GM18517 (cell line): ENCODE results near the gene GIMAP8.
A peak's percentile ranks its signal among the peaks of the same experiment; 100 is the strongest.

ENCODE experiments used
- ATAC-seq: cut with Tn5 transposase; IDR thresholded peaks from one replicate; pipeline ENCODE4 v1.9.1; 2021; ENCODE audit warnings: mild to moderate bottlenecking, moderate library complexity; ENCODE audit not compliant: unreplicated experiment

Gene GIMAP8

DNA sequence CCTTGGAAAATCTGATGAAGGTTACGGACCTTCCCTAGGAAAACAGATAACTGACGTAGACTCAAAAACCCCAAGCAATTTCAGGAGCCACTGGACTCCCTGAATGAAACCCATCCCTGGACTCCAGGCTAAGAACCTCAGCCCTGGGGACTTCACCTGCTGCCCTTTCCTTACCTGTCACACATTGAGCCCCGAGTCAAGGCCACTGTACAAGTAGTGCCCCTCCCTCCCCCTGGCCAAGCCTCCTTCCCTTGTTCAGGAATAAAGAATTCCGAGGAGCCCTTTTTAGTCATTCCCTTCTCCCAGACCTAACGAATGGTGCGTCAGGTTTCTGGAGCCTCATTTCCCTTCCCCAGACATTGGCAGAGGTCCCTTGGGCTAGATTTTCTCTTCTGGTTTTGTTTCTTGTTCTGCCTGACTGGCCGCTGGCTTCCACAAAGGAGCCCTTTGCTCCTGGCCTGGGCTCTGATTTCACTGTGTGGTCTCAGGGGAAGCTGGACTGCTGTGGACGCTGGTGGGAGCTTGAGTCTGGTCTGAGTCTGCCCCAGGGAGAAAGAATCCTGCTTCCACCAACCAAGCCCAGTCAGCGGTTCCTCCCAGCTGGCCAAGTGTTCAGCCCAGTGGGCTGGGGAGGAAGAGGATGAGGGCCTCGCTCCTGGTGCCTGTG lies 39.6 kb upstream of the GIMAP8 start:
- no peak for ATAC-seq

DNA sequence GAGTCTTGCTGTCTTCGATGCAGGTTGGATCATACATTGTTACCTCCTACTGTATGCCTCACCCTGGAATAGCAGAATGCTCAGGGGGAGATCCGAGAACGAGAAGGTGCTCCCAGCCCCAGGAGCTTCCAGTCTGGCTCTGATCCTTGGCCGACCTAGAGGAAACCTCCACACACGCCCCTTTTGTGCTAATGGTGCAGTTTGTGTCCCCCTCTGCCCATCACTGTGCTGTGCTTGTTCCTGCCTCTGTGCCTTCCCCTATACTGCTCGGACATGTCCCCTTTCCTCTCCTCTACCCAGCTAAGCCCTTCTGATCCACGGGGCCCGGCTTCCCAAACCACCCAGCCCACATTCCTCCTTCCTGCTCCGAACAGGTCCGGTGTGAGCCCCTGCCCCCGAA lies 38.8 kb upstream of the GIMAP8 start:
- no peak for ATAC-seq

DNA sequence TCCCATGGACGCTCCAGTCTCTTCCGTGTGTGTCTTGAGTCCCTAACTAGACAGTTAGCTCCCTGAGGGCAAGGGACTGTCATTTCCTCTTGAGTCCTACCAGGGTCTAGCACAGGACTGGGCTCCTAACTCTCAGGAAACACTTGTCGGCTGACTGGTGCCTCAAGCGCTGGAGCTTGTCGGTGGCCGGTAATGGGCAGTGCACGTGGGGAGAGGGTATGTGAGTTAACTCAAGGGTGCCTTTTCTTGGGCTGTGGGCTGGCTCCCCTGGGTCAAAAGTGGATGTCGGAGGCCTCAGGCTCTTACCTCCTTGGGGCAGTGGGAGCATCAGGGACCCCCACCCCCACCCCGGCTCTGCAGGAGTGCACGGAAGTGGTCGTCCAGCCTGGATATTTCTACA lies 38.4 kb upstream of the GIMAP8 start:
- ATAC-seq: no peak

DNA sequence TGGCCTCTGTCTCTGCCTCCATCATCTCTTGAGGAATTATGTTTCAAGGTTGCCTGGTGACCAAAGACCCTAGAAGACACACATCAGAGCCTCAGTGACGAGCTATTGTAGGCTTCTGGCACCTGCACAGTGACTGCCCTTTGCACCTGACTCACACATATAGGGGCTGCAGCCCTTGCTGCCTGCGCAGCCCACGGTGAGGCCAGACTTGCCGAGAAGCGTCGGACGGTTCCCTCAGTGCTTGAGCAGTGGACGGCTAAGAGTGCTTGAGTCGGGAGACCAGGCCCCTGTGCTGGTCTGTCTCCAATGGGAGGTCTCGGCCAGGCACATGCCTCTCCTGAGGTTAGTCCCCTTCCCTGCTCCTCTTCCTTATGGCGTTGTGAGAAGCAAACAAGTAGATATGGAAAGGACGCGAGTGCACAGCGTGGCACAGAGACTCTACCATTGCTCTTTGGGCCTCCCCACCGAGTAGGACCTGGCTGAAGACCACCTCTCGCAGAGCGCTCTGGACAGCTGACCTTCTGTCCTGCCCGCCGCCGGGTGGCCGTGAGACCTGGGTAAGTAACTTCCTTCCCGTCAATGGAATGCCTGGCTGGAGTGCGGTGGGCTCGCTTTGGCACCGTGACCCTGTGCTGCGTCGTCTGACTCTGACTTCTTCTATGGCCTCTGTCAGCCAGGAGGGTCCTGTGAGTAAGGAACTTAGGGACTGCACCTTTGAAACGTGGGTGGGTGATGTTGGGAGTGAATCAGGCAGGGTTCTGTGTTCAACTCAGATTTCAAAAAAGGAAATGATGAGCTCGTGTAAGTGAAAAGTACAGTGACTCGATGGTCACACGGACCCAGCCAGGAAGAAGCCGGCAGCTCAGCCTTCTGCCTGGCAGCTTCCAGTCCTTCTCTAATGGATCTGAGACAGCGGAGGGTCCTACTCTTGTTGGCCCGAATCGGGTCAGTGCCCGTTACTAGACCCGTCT lies 37.6 kb upstream of the GIMAP8 start:
- ATAC-seq: no peak

DNA sequence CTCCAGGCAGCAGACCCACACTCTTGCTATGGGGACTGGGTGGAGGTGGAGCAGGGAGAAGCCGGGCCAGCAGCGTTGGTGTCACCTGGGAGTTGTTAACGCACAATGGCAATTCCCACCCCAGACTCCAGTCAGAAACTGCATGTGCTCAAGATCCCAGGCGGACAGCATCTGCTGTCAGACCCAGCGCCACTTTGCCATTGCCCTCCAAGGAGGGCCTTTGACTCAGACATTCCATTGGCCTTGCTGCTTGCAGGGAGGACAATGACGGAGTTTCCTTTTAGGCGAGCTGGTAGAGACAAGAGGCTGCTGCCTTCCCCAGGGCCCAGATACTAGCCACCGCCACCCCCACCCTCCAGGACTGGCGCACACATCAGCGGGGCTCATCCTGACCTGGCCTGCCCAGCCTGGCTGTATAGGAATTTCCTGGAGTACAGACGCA lies 36.8 kb upstream of the GIMAP8 start:
- no peak for ATAC-seq

DNA sequence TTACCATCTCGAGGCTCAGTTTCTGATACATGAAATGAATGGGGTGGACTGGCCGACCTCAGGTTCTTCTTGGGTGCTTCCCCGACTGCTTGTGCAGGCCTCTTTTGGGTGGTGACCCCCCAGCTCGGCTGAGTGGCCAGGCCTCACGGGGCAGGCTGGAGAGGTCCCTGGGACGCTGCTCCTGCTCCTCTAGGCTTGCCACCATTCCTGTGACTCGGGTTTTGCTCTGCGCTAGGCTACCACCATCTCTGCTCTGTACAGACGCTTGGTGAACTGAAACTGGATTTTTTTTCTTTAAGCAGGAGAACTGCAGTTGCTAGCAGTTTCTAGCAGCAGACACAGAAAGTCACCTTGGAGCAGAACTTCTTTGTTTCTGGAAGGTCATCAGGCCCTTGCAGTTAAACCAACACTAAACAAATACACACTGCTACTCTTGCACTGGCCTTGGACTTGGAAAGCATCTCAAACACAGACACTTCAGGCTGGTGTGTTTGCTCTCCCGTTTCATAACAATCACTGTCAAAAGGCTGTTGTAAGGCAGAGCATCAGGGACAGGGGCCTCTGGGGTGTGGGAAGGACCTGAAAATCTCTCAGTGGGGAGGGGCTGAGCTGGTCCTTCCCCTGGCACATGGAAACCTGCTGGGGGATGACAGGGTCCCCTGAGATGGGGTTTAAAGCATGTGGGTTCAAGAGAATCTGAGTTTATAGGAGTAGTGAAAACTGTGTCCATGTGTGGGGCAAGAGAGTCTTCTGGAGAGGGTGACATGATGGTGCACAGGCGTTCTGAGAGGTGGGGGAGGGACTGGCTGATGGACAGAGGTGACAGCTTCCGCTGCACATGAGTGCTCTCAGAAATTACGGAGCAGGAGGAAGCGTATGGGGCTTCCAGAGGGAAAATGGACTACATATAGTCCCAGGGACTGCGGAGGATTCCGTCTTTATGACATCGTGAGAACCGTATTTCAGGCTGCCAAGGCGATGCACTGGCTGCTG lies 35.0 kb upstream of the GIMAP8 start:
- no peak for ATAC-seq

DNA sequence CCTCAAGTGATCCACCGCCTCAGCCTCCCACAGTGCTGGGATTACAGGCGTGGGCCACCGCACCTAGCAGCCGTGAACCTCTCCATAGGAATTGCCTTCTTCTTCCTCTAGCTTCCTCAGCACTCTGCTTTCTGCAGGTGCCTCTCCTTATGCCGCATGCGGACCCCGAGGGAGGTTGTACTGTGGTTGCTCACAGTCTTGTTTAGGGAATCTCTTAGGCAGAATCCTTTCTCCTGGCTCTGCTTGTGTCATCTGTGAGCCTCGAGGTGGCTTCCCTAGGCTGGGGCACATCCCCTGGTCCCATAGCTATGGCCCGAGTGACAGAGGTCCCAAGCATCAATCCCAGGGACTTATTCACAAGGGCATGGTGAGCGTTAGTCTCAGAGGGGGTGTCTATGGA lies 33.2 kb upstream of the GIMAP8 start:
- ATAC-seq: no peak

DNA sequence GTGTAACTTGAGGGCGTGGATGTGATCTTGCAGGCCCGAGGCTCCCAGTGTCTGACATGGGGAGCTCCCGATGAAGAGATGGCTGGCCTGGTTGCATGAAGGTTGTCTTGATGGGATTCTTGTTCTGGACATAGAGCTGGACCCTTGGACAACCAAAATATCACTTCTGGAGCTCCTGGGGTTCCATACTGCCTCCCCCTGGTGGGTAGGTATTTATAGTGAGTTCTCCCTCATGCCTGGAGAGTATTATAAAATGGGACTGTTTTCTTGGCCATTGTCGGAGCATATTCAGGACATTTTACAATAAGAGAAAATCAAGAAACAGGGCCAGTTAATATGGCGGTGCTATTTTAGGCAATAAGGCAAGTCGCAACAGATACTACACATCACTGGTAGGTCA lies 32.6 kb upstream of the GIMAP8 start:
- no peak for ATAC-seq

DNA sequence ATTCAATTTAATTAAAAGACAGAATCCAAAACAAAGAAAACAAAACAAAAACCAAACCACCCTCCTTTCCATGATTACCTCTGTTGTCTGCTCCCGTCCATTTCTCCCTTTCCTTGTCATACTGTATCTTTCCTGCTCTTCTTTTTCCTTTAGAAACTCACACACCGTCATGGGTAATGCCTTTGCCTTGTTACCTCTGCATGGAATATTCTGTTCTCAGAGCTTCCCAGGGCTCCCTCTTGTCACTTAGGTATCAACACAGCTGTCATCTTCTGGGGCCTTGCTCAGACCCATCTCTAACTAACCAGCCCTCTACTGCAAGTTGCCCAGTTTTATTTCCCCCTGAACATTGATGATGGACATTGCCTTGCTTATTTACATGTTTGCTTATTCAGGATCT lies 30.2 kb upstream of the GIMAP8 start:
- no peak for ATAC-seq

DNA sequence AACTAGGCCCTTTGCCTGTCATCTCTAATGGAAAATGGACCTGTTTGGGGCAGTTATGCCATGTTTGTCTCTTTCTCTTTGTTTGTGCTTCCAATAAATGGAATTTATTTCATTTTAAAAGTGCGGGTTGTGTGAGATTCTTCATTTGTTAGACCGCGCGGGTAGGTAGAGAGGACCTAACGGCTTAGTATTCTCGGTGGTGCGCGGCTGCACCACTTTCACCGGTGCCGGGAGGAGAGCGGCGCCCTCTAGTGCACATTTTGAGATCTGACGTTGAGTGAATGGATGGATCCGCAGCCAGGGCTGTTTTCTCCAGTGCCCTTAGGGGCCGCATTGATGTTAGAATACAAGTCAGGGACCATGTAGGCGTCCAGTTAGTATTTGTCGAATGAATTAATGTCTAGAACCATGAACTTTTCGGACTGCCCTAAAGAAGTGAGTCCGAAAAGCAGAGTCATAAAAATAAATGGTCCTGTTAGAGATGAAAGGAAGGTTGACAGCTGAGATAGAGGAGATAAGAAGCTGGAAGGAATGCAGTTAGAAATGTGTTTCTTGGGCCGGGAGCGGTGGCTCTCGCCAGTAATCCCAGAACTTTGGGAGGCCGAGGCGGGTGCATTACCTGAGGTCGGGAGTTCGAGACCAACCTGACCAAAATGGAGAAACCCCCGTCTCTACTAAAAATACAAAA lies 29.3 kb upstream of the GIMAP8 start:
- ATAC-seq: peak; percentile 98

DNA sequence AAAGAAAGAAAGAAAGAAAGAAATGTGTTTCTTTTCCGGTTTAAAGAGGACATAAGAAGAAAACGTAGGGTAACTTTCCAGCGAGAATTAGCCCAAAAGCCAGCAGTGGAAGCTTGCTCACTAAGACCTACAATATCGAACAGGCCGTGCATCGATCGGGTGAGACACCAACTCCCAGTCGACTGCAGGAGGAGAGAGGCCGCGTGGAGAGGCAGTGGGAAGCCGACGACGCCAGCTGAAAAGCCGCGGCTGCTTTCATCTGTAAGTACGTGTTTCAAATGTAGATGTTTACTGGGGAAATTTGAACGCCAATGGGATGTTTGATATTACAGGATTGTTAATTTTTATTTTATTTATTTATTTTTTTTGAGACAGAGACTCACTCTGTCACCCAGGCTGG lies 28.6 kb upstream of the GIMAP8 start:
- ATAC-seq: no peak

DNA sequence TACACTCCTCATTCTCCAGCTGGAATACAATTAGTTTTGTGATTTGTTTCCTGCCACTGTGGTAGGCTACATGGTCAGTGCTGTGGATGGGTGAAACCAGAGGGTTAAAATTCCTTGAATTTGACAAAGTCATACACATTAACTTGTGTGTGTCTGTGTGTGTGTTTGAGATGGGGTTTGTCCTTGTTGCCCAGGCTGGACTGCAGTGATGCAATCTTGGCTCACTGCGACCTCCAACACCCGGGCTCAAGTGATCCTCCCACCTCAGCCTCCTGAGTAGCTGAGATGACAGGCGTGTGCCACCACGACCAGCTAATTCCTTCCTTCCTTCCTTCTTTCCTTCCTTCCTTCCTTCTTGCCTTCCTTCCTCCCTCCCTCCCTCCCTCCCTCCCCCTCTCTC lies 24.8 kb upstream of the GIMAP8 start:
- ATAC-seq: no peak

DNA sequence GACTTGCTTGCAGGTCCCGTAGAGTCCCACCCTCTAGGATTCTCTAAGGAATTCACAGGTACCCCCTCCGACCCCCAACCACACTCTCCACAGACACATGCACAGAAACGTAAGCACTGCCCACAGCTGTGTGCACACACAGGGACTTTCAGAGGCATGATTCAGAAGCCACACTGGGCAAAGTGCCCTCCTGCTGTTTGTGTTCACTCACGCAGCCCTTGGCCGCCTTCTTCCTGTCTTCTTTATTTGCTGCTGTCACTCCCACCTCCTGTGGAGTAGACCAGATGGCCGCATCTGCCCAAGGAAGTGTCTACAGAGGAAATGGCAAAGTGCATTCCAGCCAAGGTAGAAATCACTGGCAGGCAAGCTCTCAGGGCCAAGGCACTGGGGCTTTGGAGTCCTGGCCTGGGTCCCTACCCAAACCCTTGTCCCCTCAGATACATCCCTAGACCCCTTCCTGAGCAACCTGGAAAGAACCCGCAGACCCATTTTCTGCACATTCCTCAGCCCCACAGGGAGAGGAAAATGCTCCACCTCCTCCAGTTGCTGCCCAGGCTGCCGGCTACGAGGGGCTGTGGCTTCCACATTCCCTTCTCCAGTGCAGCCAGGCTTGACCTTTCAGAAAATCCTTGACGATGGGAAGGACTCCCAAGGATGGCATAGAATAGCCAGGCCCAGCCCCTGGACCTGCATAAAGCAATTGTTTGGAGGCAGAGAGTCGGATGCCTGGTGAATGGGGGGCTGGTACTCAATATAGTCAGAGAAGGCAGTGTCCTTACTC lies 21.6 kb upstream of the GIMAP8 start:
- ATAC-seq: peak; percentile 45

DNA sequence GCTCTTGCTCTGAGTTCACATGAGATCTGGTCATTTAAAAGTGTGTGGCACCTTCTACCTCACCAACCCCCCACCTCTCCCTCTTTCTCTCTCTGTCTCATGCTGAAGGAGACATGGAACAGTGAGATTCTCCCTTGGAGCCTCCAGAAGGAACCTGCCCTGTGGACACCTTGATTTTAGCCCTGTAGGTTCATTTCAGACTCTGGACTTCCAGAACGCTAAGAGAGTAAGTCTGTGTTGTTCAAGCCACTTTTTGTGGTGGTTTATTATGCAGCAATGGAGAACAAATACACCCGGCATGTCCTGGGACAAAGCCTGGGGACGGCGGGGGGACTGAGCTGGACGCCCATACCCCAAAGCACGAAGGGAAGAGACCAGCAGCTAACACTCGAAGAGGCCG lies 20.7 kb upstream of the GIMAP8 start:
- ATAC-seq: no peak

DNA sequence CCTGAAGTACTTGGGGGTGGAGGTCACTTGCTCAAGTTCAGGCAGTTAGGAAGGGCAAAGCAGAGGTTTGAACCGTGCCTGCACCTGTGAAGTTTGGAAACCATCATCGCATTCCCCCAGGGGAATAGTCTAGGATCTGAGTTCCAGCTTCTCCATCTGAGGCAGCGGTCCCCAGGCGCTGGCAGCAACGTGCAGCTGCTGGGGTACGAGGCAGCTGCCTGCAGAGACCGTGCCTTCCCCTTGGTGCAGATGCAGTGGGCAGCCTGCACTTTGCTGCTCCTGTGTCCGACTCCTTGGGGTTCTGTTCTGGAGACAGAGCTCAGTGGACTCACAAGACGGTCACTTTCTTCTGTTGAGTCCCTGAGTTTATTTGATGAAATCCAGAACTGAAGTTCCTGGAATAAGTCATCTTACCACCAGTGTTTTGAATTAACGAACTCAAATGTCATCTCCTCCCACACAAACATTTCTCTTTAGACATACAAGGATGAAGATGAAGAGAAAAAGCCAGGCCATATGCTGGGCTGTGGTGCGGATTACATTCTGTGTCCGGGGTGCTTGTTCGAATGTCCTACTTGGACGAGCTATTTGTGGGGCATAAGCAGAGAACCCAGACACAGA lies 19.9 kb upstream of the GIMAP8 start:
- ATAC-seq: no peak

DNA sequence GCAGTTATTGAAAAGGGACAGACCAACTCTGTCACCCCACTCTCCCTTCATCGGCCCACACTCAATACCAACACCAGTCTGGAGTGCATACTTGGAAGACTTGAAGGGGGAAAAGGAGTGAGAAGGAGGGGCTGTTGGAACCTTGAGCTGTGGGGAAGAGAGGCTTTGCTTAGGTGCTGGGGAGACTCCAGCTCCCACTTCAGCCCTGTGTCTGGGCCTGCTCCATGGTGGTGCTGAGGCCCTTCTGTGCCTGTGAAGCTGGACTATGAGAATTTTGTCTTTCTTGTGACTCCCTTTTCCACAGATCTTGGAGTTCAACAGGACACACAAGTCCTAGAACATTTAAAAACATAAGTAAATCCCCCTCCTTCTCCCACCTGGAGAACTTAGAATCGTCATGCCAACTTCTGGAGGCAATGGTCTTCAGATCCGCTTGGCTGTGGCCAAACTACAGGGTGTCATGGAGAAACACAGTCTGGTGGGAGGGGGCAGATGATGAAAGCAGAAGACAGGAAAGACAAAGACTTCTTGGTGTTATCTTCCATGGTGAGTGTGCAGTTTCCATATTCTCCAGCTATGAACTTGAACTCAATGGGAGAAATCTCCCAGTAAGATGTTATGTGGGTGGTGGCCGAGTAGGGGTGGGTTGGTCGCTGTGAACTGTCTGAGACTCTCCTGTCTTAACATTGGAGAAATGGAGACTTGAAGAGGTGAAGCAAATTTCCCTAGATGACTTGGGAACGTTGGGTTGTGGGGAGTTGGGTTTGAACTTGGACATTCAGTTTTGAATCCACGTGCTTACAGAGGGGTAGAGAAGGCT lies 18.4 kb upstream of the GIMAP8 start:
- ATAC-seq: no peak

DNA sequence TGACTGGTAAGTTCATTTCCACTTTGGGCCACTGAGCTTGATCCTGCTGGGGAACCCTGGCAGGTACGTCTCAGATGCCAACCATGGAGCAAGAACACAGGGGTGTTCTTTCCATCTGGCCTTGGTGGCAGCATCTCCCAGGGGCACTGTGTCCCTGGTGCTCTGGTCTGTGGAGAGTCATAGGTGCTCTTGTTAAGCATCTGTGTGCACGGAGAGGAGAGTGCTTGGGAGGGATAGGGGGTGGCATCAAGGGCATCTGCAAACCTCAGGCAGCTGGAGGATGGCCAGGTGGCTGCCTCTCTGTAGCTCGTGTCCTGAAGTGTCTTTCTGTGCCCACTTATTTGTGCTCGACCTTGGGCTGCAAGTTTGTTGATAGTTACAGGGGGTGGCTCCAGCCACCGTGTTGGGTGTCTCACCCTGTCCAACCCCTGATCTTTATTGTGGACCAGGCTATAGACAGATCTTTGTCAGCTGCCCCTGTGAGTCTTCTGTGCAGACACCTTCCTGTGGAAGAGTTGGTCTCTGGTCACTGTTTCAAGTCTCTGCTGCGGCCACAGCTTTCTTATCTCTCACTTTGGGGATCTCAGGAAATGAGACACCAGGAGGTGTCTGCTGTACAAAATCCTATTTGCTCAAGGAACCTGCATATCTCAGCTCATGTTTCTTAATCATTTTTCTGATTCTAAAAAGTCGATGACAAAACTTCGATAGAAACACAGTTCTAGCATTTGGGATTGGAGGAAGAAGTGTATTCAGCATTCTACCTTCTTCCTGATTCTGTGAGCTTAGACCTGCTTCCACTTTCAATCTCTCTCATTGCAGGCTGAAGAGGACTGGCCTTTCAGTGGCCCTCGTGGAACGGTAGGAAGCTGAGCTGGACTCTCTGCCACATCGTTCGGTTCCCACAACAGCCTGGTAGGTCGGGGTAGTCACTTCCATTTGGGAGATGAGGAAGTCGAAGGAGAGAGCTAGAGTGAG lies 17.2 kb upstream of the GIMAP8 start:
- ATAC-seq: no peak
